GM18511 (cell line): Measurements from ENCODE around the gene PFDN1.
A peak's percentile ranks its signal among the peaks of the same experiment; 100 is the strongest.
"Not testable (repeated sequence)": the region's sequence is repeated elsewhere in the genome, so short reads cannot be mapped to it uniquely, and the experiment has no call there.

Experiments used
- ATAC-seq: cut with Tn5 transposase; IDR thresholded peaks from one replicate; pipeline ENCODE4 v1.9.1; 2021; ENCODE audit warnings: mild to moderate bottlenecking, moderate library complexity; ENCODE audit not compliant: unreplicated experiment

Gene PFDN1

DNA sequence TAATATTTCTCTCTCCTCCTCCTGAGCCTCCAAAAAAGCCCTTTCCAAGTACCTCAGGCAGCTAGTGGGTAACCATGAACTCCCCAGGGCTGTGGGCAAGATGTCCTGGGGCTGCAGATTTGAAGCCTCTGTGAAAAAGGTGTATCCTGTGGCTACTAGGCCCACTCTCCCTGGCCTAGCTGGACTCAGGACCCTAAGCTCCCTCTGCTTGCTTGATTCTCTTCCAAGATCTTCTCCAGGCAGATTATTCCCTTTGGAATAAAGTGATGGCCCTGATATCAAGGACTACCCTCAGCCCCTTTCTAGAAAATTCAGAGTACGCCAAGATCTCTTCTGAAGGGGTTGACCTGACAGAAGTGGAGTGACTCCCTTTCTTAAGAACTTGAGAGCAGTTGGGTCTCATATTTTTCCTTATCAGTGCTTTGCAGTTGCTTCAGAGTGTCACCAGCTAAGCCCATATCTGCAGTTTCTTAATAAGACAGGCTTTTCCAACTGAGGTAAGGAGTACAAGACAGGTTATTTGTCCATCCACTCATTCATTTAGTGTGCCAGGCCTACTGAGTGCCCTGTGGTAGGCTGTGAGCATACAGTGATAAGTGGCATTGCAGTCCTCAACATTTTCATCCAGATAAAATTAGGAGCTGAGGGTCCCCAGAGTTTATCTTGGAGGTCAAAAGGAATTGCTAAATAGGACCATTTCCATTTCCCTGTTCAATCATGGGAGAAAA lies 85.4 kb downstream of the PFDN1 start:
- ATAC-seq: no peak

DNA sequence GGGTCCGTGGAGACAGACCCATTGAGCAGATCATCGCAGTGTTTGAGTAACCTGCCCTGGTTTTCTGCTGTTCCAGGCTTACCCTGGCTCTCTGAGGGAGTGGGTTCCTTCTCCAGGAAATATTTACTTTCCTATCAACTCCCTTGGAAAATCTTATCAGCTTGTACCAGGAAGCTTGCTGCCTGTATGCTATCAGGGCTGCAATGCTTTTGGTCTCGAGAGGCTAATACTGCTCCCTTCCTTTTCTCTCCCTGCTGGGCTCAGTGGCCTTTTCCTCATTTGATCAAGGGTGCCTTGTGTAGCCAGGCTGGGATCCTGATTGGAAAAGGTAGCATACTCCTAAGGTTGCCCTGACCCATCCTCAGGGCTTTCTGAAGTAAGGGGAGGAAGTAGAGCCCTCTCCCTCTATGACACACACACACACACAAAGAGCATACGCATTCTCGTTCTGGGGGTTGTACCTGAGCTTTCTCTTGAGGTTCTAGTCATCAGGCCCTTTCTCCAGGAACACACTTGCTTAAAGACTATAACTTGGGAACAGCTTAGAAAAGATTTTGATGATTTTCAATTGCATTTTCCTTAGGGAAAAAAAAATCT lies 86.3 kb downstream of the PFDN1 start:
- no peak for ATAC-seq

DNA sequence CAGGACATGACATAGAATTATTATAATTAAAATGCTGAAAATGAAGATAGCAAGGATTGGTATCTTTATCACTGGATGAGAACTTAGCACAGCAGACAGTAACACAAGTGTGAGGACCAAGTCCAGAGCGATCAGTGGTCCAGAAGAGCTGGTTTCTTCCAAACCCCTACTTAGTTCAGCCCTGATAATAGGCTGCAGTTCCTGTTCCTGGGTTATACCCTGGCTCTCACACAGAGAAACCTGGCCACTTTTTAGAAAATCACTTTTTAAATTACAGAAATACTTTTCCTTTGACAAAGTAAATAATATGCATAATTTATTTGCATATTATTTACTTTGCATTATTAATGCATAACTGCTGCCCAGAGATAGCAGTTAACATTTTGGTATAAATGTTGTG lies 87.6 kb downstream of the PFDN1 start:
- no peak for ATAC-seq

DNA sequence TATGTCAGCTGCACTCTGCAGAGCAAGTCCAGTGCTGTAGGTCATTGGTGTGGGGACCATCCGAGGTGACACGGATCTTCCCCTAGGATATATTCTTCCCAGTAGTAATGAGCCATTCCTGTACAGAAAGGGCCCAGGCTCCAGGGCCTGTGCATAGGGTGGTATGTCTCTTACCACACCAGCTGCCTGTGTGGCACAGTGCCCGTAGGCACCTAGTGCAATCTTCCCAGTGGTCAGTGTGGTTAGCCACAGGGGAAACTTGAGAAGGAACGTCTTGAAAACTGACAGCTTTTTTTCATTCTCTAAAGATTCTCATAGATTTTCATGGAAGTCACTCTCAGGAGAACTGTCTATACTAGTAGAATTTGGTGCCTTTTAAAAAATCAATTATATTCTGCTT lies 88.1 kb downstream of the PFDN1 start:
- no peak for ATAC-seq

DNA sequence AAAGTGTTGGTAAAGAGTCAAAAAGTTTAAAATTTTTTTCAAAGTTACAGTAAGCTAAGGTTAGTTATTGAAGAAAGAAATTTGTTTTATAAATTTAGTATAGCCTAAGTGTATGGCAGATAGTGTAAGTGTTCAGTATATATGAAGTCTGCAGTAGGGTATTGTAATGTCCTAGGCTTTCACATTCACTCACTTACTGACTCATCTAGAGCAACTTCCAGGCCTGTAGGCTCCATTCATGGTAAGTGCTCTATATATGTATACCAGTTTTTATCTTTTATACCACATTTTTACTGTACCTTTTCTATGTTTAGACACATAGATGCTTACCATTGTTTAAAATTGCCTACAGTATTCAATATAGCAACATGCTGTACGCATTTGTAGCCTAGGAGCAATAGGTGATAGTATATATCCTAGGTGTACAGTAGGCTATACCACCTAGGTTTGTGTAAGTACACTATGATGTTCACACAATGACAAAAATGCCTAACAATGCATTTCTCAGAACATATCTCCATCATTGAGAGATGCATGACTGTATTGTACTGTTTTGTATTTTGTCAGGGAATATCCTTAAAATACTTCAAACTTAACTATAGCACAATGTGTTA lies 89.4 kb downstream of the PFDN1 start:
- no peak for ATAC-seq

DNA sequence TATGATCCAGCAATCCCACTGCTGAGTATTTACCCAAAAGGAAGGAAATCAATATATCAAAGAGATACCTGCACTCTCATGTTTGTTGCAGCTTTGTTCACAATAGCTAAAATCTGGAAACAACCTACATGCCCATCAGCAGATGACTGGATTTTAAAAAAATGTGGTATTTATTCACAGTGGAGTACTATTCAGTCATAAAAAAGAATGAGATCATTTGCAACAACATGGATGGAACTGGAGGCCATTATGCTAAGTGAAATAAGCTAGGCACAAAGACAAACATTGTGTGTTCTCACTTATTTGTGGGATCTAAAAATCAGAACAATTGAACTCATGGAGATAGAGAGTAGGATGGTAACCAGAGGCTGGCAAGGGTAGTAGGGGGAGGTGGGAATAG lies 94.8 kb downstream of the PFDN1 start:
- no peak for ATAC-seq

DNA sequence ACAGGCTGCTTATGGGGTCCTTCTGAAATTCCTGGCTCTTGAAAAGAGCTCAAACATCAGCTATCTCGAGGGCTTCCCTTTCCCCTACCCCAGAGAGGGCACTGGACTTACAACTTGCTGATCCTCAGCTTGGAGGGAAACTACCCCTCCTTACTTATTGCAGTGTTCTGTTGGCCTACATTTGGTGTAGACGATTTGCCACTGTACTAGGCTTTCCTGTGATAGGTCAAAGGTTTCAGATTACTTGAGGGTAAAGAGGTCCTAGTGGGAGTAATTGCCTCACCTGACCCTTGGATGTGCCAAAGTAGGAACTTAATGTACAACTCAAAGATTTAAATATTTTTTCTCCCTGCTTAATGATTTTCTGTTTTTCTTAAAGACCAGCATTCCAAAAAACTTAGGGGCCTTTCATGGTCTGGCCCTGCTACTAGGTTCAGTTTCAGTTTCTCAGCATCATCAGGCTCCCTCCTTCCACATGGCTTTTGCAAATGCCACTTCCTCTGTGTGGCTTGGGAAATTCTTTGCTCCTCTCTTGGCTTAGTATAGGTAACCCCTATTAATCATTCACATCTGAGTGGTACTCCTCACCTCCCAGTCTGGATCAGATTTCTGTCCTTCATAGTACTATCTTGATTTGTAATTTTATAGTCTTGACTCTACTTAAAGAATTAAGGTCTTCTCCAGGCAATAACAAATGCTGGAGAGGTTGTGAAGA lies 95.5 kb downstream of the PFDN1 start:
- ATAC-seq: peak; percentile 80

DNA sequence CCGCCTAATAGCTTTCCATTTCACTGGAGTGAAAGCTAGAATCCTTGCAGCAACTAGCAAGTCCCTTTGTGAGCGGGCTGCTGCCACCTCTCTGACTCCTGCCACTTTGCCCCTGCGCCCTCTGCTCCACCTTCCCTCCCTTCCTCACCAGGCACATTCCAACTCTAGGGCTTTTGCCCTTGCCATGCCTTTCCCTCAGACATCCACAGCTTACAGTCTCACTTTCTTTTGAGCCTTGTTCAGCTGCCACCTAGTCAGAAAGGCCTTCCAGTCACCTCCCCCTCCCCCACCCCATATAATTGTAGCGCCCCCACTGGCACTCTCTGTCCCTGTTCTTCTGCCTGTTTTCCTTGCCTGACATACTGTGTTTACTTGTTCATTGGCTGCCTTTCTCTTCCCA lies 96.9 kb downstream of the PFDN1 start:
- ATAC-seq: no peak

DNA sequence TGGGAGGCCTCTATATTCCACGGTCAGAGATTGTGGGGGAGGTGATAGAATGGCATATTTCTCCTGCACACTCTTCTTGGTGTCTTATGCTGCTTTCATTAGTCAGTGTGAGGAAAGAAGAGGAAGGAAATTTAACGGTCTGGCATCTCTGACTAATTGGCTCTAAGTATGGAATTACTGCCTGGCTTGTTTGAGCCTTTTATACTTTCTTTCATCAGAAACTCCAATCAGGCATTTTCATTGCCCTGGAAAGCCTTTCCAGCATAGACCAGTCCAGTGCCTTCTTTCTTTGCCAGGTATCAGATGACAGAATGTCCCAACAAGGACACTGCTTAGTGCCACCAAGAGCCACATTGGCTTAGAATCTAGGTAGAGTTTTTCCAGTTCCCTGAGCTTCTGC lies 97.7 kb downstream of the PFDN1 start:
- ATAC-seq: no peak

DNA sequence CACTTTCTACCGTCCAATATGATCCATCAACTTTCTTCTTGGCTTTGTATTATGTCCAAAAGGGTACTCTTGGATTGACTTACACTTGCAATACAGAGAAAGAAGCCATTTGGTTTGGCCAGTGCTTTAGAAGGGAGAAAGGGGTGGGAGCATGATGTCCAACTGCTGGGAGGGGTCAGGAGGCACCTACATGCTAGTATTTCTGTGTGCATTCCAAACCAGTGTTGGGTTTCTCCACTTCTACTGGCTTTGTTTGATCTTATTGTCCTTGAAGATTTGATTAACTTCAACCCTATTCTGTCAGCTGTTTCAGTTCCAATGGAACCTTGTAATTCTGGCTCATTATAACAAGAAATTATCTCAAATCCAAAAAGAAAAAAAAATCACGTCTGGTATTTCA lies 100.3 kb downstream of the PFDN1 start:
- no peak for ATAC-seq

DNA sequence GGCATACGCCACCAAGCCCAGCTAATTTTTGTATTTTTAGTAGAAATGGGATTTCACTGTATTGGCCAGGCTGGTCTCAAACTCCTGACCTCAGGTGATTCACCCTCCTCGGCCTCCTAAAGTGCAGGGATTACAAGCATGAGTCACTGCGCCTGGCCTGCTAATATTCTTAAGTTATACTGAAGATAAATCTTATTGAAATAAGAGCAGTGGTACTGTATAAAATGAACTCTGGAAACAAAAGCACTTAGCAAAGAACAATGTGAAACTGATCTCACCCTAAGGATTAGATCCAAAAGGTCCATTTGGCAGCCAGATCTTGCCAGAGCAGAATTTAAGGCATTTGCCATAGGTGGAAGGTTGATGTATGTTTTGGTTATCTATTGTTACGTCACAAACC lies 100.8 kb downstream of the PFDN1 start:
- no peak for ATAC-seq

DNA sequence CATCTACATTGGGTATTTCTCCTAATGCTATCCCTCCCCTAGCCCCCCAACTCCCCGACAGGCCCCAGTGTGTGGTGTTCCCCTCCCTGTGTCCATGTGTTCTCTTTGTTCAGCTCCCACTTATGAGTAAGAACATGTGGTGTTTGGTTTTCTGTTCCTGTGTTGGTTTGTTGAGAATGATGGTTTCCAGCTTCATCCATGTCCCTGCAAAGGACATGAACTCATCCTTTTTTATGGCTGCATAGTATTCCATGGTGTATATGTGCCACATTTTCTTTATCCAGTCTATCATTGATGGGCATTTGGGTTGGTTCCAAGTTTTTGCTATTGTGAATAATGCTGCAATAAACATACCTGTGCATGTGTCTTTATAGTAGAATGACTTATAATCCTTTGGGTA lies 104.0 kb downstream of the PFDN1 start:
- not testable (repeated sequence) for ATAC-seq

DNA sequence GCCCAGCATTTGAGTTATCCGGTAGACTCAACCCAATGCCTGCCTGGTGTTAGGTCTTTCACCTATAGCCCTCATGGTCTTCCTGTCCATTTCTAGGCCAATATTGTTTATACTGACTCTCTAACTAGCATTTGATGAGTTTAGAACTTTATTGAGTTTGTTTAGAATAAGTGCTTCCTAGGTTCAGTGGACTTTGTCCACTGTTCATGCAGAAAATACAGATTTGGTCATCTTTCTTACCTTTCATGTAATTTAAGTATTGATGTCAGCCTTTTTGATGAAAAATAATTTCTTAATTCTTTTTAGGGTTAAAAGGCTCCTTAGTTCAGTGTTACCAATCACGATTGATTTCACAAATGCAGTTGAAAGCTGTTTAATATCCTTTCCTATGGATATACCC lies 105.9 kb downstream of the PFDN1 start:
- ATAC-seq: no peak

DNA sequence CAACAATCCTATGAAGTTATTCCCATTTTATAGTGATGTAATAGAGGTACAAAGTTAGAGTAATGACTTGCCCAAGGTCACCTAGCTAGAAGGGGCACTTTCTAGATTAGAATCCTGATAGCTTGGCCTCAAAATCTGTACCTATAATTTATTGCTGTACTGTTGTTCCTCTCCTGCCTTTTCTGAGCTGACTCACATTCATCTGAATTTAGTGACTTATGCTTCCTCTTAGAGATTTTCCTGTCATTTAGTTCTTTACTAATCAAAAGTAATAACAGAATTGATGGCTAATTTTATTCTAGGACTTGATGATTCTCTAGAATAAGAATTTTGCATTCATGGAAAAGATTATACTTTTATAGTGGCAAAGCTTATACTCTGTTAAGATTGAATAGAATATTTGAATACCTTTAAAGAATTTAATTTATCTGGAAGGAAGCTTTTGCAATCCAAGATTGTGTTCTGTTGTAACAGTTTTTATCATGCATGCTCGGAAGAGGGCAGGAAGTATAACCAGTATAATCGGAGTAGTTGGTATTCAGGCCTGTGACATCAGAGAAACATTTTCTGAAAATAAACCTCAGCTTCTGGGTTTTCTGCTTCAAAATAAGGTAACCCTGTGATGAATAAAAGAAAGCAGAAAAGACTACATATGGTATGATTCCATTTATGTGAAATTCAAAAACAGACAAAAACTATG lies 106.6 kb downstream of the PFDN1 start:
- ATAC-seq: no peak
